Stimulated activated memory B cell treated with anti-CD40 and anti-IgM and Interleukin-4, amounts not matched to agents 10 μg/mL and 1 μg/mL and 100 μg/mL, for 72 hours (primary cell): ENCODE data around the gene CDH4.
"Not testable (repeated sequence)": the region's sequence is repeated elsewhere in the genome, so short reads cannot be mapped to it uniquely, and the experiment has no call there.

Experiments used
- ATAC-seq: fragments of 150-1000 bp; cut with Tn5 transposase; 2 replicates; pipeline ENCODE4 v1.10.0; 2021
- H3K27ac Mint-ChIP-seq: one replicate; pipeline ENCODE4 v1.8.0; 2022; ENCODE audit warnings: mild to moderate bottlenecking, mixed read lengths
- H3K27me3 Mint-ChIP-seq: one replicate; pipeline ENCODE4 v1.8.0; 2022; ENCODE audit warnings: mixed read lengths
- H3K36me3 Mint-ChIP-seq: one replicate; pipeline ENCODE4 v1.8.0; 2022; ENCODE audit warnings: mixed read lengths
- H3K4me1 Mint-ChIP-seq: one replicate; pipeline ENCODE4 v1.8.0; 2022; ENCODE audit warnings: mixed read lengths
- H3K4me3 Mint-ChIP-seq: one replicate; pipeline ENCODE4 v1.8.0; 2022; ENCODE audit warnings: mild to moderate bottlenecking, moderate library complexity, mixed read lengths
- H3K9me3 Mint-ChIP-seq: one replicate; pipeline ENCODE4 v1.8.0; 2022; ENCODE audit warnings: mixed read lengths

Gene CDH4

GRCh38 chr20:61849376-61849775 is 597.3 kb downstream of the CDH4 start:
- peaks cover 3% of the 10 kb centered on the region for H3K9me3 Mint-ChIP-seq
- no peak overlapping the region for H3K4me3 Mint-ChIP-seq
- H3K4me1 Mint-ChIP-seq, result no peaks in the 10 kb centered on the region
- H3K27me3 Mint-ChIP-seq, result peaks cover 20% of the 10 kb centered on the region
- ATAC-seq, result no peak
- H3K36me3 Mint-ChIP-seq, result no peaks in the 10 kb centered on the region
- no peak overlapping the region for H3K27ac Mint-ChIP-seq

DNA sequence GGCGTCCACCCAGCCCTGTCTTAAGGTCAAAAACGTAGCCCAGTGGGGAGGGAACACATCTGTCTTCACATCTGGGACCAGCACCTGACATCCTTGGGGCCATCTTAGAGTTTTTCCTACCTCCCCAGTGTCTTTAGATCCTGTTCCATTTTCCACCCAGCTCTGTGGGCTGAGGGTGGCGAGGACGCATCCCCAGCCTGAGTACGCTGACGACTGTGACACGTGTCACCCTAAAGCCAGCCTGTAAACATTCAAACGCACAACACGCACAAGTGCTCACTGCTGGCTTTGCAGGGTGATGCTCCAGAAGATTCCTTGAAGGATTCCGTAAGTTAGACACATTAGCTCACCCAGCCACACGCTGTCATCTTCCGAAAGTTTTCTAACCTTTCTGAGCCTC is 597.8 kb downstream of the CDH4 start:
- H3K36me3 Mint-ChIP-seq, result no peaks in the 10 kb centered on the region

DNA sequence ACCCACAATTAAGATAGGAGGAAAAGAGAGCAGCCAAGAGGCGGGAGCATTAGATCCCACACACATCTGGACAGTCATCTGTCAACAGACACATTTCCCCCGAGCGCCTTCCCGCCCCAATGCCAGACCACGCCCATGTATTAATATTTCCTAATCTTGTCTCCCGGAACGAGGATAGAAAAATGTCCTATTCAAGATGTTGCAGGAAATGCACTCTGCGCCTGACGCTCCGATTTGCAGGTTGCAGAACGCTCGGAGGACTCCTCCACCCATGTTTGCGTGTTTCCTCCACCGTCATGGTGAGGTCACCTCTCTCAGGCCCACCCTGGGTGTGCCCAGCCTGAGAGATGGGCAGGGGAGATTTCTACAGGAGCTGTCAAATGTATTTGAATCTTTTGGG is 598.4 kb downstream of the CDH4 start:
- Mint-ChIP-seq H3K36me3 (no peaks in the 10 kb centered on the region), H3K27ac (no peak overlapping the region), H3K9me3 (peaks cover 3% of the 10 kb centered on the region), H3K4me3 (no peak overlapping the region), H3K4me1 (no peaks in the 10 kb centered on the region), H3K27me3 (peaks cover 19% of the 10 kb centered on the region)
- ATAC-seq, result no peak

More for the DNA sequence above, 597.8 kb downstream of the CDH4 start:
- no peaks in the 10 kb centered on the region for H3K4me1 Mint-ChIP-seq
- H3K27ac Mint-ChIP-seq, result no peak overlapping the region
- no peak overlapping the region for H3K4me3 Mint-ChIP-seq
- peaks cover 3% of the 10 kb centered on the region for H3K9me3 Mint-ChIP-seq
- ATAC-seq, result no peak
- peaks cover 20% of the 10 kb centered on the region for H3K27me3 Mint-ChIP-seq

- H3K27me3 Mint-ChIP-seq, result peaks cover 11% of the 10 kb centered on the region
- H3K4me3 Mint-ChIP-seq, result no peak overlapping the region
- no peak for ATAC-seq
- H3K27ac Mint-ChIP-seq, result no peak overlapping the region
- no peaks in the 10 kb centered on the region for H3K36me3 Mint-ChIP-seq
- H3K4me1 Mint-ChIP-seq, result no peaks in the 10 kb centered on the region
- peaks cover 2% of the 10 kb centered on the region for H3K9me3 Mint-ChIP-seq
These were observed 599.2 kb downstream of the CDH4 start for GRCh38 chr20:61850926-61851900.

- Mint-ChIP-seq H3K4me3 (no peak overlapping the region), H3K27ac (no peak overlapping the region), H3K4me1 (no peaks in the 10 kb centered on the region), H3K9me3 (no peaks in the 10 kb centered on the region), H3K27me3 (no peaks in the 10 kb centered on the region), H3K36me3 (no peaks in the 10 kb centered on the region)
- no peak for ATAC-seq
These were observed 600.4 kb downstream of the CDH4 start for GRCh38 chr20:61852268-61853072.

DNA sequence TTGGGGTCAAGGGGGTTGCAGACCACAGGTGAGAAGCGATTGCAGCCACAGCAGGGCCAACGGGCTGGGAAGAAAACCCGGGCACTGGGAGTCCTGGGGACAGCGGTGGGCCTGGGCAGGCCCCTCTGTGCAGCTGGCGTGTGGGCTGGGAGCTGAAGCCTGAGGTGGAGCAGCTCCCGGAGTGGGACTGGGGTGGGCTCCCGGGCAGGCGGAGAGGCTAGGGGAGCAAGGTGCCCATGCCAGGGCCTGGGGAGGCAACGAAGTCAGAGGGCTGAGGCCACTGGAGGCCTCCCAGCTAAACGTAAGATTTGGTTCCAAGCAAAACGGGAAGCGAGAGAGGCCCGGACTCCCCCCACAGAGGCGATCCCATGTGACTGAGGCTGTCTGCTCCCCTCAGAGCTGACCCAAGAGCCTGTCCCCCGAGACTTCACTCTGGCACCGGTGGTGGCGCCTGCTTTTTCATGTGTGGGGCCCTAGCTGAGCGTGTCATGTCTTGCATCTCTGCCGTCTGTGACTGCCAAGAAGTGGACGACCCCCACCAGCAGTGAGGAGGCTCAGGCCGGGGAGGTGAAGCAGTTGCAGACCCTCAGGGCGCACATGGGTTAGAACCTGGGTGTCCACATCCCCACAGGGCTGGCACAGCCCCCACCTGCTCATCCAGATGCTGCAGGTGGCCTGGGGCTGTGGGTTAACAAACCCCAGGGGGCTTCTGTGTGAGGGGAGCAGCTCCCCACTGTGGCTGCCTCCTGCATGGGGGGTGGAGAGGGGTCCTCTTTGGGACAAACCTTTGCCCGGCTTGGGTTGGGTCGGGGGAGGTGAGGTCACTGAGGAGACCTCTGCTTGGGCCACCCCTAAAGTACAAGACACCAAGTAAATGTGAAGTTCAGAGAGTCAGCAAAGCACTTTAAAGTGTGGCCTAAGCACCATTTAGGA is 601.3 kb downstream of the CDH4 start:
- peak; percentile 58 for ATAC-seq
- Mint-ChIP-seq H3K4me3 (no peak overlapping the region), H3K9me3 (no peaks in the 10 kb centered on the region), H3K27me3 (no peaks in the 10 kb centered on the region), H3K36me3 (no peaks in the 10 kb centered on the region), H3K27ac (no peak overlapping the region), H3K4me1 (no peaks in the 10 kb centered on the region)

DNA sequence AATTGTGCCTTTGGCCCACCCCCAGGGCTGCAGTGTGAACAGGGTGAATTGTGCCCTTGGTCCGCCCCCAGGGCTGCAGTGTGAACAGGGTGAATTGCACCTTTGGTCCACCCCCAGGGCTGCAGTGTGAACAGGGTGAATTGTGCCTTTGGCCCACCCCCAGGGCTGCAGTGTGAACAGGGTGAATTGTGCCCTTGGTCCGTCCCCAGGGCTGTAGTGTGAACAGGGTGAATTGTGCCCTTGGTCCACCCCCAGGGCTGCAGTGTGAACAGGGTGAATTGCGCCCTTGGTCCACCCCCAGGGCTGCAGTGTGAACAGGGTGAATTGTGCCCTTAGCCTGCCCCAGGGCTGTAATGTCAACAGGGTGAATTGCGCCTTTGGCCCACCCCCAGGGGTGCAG is 602.5 kb downstream of the CDH4 start:
- H3K4me1 Mint-ChIP-seq, H3K27me3 Mint-ChIP-seq, H3K9me3 Mint-ChIP-seq, ATAC-seq, H3K4me3 Mint-ChIP-seq, H3K36me3 Mint-ChIP-seq, H3K27ac Mint-ChIP-seq: not testable (repeated sequence)

- Mint-ChIP-seq H3K27me3 (no peaks in the 10 kb centered on the region), H3K9me3 (no peaks in the 10 kb centered on the region), H3K36me3 (no peaks in the 10 kb centered on the region), H3K4me1 (no peaks in the 10 kb centered on the region), H3K4me3 (no peak overlapping the region), H3K27ac (no peak overlapping the region)
- ATAC-seq, result no peak
These were observed 603.2 kb downstream of the CDH4 start for GRCh38 chr20:61855286-61855685.

DNA sequence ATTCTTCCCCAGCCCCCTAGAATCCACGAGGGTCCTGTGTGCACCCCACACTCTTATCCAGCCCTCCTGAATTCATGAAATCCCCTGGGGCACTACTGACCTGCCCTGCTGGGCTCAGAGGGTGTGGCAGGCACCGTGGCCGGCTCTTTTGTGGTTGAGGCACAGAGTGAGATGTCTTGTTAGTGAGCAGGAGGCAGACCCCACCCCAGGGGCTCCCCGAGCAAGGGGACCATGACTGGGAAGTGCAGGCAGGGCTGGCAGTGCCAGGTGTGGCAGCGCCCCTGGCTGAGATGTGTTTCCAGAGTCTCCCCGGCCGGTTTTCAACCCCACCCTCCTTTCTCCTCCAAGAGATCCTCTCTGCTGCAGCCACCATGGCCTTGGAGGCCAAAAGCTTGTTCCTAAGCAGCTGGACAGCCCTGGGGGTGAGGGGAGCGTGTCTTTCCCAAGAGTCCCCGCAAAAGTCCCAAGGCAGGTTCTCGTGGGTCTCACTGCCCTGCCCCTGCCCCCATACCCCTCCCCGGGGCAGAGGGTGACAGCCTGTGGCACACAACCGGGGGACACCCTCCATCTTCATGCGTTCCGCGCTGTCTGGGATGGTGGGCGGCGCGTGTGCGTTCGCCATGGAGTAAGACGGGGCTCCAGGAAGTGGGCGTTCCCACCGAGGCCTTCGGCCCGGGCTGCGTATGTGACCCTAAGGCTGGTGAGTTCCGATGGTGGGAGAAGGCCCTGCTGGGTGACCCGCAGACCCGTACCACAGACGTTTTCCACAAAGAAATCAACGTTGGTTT is 604.8 kb downstream of the CDH4 start:
- H3K4me1 Mint-ChIP-seq, result no peaks in the 10 kb centered on the region
- no peaks in the 10 kb centered on the region for H3K9me3 Mint-ChIP-seq
- no peaks in the 10 kb centered on the region for H3K27me3 Mint-ChIP-seq
- no peaks in the 10 kb centered on the region for H3K36me3 Mint-ChIP-seq
- H3K4me3 Mint-ChIP-seq, result no peak overlapping the region
- H3K27ac Mint-ChIP-seq, result no peak overlapping the region
- peak; percentile 9 for ATAC-seq

- H3K4me1 Mint-ChIP-seq, result no peaks in the 10 kb centered on the region
- H3K27ac Mint-ChIP-seq, result no peak overlapping the region
- H3K9me3 Mint-ChIP-seq, result no peaks in the 10 kb centered on the region
- no peak overlapping the region for H3K4me3 Mint-ChIP-seq
- no peaks in the 10 kb centered on the region for H3K36me3 Mint-ChIP-seq
- H3K27me3 Mint-ChIP-seq, result no peaks in the 10 kb centered on the region
- no peak for ATAC-seq
These were observed 605.3 kb downstream of the CDH4 start for GRCh38 chr20:61857414-61857775.

- Mint-ChIP-seq H3K27ac (no peak overlapping the region), H3K36me3 (no peaks in the 10 kb centered on the region), H3K4me3 (no peak overlapping the region), H3K9me3 (no peaks in the 10 kb centered on the region), H3K4me1 (no peaks in the 10 kb centered on the region), H3K27me3 (no peaks in the 10 kb centered on the region)
- ATAC-seq, result no peak
These were observed 605.8 kb downstream of the CDH4 start for GRCh38 chr20:61857884-61858283.

DNA sequence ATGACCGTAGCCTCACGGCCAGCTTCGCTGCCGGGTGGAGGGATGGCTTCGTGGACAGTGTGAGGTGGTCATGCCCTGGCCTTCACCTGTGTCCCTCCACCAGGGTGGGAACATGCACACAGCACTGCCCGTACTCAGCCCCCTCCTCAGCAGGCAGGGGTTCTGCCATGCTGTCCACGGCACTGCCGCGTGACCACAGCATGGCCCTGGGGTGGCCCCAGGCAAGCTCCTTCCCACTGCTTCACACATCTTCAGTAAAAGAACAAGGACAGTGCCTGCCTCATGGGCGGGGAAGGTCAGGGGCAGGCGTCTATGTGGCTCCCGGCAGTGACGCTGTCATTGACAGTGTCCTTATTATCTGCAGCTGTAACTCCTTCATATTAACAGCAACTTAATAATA is 607.7 kb downstream of the CDH4 start:
- no peak overlapping the region for H3K27ac Mint-ChIP-seq
- no peak for ATAC-seq
- H3K36me3 Mint-ChIP-seq, result no peaks in the 10 kb centered on the region
- no peaks in the 10 kb centered on the region for H3K9me3 Mint-ChIP-seq
- H3K27me3 Mint-ChIP-seq, result no peaks in the 10 kb centered on the region
- no peaks in the 10 kb centered on the region for H3K4me1 Mint-ChIP-seq
- no peak overlapping the region for H3K4me3 Mint-ChIP-seq

GRCh38 chr20:61860260-61860987 is 608.4 kb downstream of the CDH4 start:
- no peak for ATAC-seq
- H3K27me3 Mint-ChIP-seq, result no peaks in the 10 kb centered on the region
- H3K9me3 Mint-ChIP-seq, result peaks cover 5% of the 10 kb centered on the region

More at GRCh38 chr20:61860260-61860987, 608.4 kb downstream of the CDH4 start:
- H3K4me1 Mint-ChIP-seq, result no peaks in the 10 kb centered on the region
- no peak overlapping the region for H3K4me3 Mint-ChIP-seq
- no peaks in the 10 kb centered on the region for H3K36me3 Mint-ChIP-seq
- no peak overlapping the region for H3K27ac Mint-ChIP-seq
